H1 (cell line): ENCODE results near the gene CENPB. TPM values are rescaled to one million over a fixed set of nuclear protein-coding genes. Genes with fewer than 3 reads are reported as not detected.

Experiments
- CTCF ChIA-PET: fragments of 300-600 bp; sonication (Branson Sonifier 250); formaldehyde crosslinking; loops from one replicate; lab custom pipeline; 2021; ENCODE audit not compliant: partially characterized antibody; lab: Charles Lee
- POLR2A ChIA-PET: fragments of 300-600 bp; sonication (Branson Sonifier 250); formaldehyde crosslinking; loops from one replicate; lab custom pipeline; 2021; ENCODE audit warnings: inconsistent platforms; ENCODE audit not compliant: partially characterized antibody; lab: Charles Lee
- DNase-seq, 2 experiments: peaks; one replicate each; pipeline versions ENCODE4 v3.0.0 to v3.0.0-alpha.2; 2010 to 2022; ENCODE audit warnings: low spot score in 2 of 2, low read depth in 1 of 2, mixed read lengths in 1 of 2
- FAIRE-seq: peaks from 2 replicates; lab custom pipeline; 2011; peaks lifted over from hg19 to GRCh38; lab: Jason Lieb, UNC
- H2AFZ ChIP-seq: 2 replicates; pipeline ENCODE4 v1.8.1; 2012; ENCODE audit warnings: low read length, inconsistent platforms
- H2AK5ac ChIP-seq: 2 replicates; pipeline ENCODE4 v1.6.1; 2013; ENCODE audit warnings: low read depth, low read length
- H2BK120ac ChIP-seq: replicated peaks from 2 replicates; pipeline ENCODE3; 2013; ENCODE audit warnings: low read depth, low read length, inconsistent platforms
- H2BK12ac ChIP-seq: 2 replicates; pipeline ENCODE4 v1.6.1; 2013; ENCODE audit warnings: low read depth, low read length
- H2BK15ac ChIP-seq: 2 replicates; pipeline ENCODE4 v1.6.1; 2013; ENCODE audit warnings: low read length
- H2BK20ac ChIP-seq: 2 replicates; pipeline ENCODE4 v1.6.1; 2013; ENCODE audit warnings: low read length
- H2BK5ac ChIP-seq: 2 replicates; pipeline ENCODE4 v1.6.1; 2013; ENCODE audit warnings: low read depth, low read length
- H3K14ac ChIP-seq: 2 replicates; pipeline ENCODE4 v1.6.1; 2013; ENCODE audit warnings: inconsistent platforms; ENCODE audit not compliant: insufficient read length
- H3K18ac ChIP-seq: 2 replicates; pipeline ENCODE4 v1.6.1; 2013; ENCODE audit warnings: low read length; ENCODE audit errors: extremely low read depth
- H3K23ac ChIP-seq: 2 replicates; pipeline ENCODE4 v1.6.1; 2013; ENCODE audit warnings: inconsistent platforms; ENCODE audit not compliant: insufficient read length
- H3K23me2 ChIP-seq: 2 replicates; pipeline ENCODE4 v1.6.1; 2013; ENCODE audit warnings: low read depth, low read length
- H3K27ac ChIP-seq: 2 replicates; pipeline ENCODE4 v1.6.1; 2011; ENCODE audit warnings: low read depth, low read length, inconsistent platforms
- H3K27me3 ChIP-seq, 4 experiments: replicated peaks in 1 of 4; 1 replicate in 1 of 4; 2 replicates in 3 of 4; pipeline versions ENCODE4 v1.6.1 to v1.8.1; 2011 to 2013; ENCODE audit warnings: low read length in 3 of 4, mild to moderate bottlenecking in 3 of 4, inconsistent platforms in 2 of 4, mixed read lengths in 2 of 4, moderate library complexity in 1 of 4; ENCODE audit not compliant: control insufficient read depth in 3 of 4, insufficient read depth in 3 of 4; ENCODE audit errors: extremely low read depth in 1 of 4
- H3K36me3 ChIP-seq, 4 experiments: 2 replicates each; pipeline versions ENCODE4 v1.6.1 to v1.8.1; 2011 to 2013; ENCODE audit warnings: mild to moderate bottlenecking in 4 of 4, low read length in 3 of 4, moderate library complexity in 2 of 4, control low read depth in 1 of 4, inconsistent platforms in 1 of 4; ENCODE audit not compliant: insufficient read depth in 4 of 4, control insufficient read depth in 2 of 4
- H3K4ac ChIP-seq: replicated peaks from 2 replicates; pipeline ENCODE3; 2013; ENCODE audit warnings: low read length, low read depth, mixed read lengths, inconsistent platforms; ENCODE audit not compliant: insufficient read length
- H3K4me1 ChIP-seq, 4 experiments: replicated peaks in 1 of 4; 1 replicate in 1 of 4; 2 replicates in 3 of 4; pipeline versions ENCODE4 v1.6.1 to v1.8.1; 2011 to 2013; ENCODE audit warnings: low read length in 3 of 4, inconsistent platforms in 2 of 4, mixed read lengths in 1 of 4; ENCODE audit not compliant: insufficient read depth in 4 of 4, control insufficient read depth in 3 of 4
- H3K4me2 ChIP-seq, 2 experiments: 2 replicates each; pipeline versions ENCODE4 v1.6.1 to v1.8.1; 2011 to 2013; ENCODE audit warnings: low read depth in 2 of 2, low read length in 2 of 2, control low read depth in 1 of 2, inconsistent platforms in 1 of 2, mild to moderate bottlenecking in 1 of 2; ENCODE audit not compliant: insufficient read depth in 1 of 2
- H3K4me3 ChIP-seq, 4 experiments: fragments of 200-600, 300-600 bp in 1 of 4; sonication (generic), shearing (Covaris generic), sonication (Bioruptor Twin) in 1 of 4; 2 replicates each; pipeline versions ENCODE4 v1.5.1 to v1.8.1; 2011 to 2016; ENCODE audit warnings: low read length in 4 of 4, low read depth in 3 of 4, control low read depth in 2 of 4, inconsistent platforms in 2 of 4, mild to moderate bottlenecking in 2 of 4, mixed read lengths in 1 of 4, moderate library complexity in 1 of 4; ENCODE audit not compliant: insufficient read depth in 2 of 4; ENCODE audit errors: extremely low read depth in 1 of 4
- H3K56ac ChIP-seq: replicated peaks from 2 replicates; pipeline ENCODE3; 2013; ENCODE audit warnings: low read depth, mild to moderate bottlenecking, mixed read lengths, low read length, inconsistent platforms; ENCODE audit not compliant: insufficient read length
- H3K79me1 ChIP-seq: 2 replicates; pipeline ENCODE4 v1.6.1; 2013; ENCODE audit warnings: low read depth, low read length, control low read depth
- H3K79me2 ChIP-seq, 2 experiments: 2 replicates each; pipeline versions ENCODE4 v1.6.1 to v1.8.1; 2012 to 2013; ENCODE audit warnings: low read length in 2 of 2, mild to moderate bottlenecking in 2 of 2, inconsistent platforms in 1 of 2; ENCODE audit not compliant: insufficient read depth in 2 of 2, control insufficient read depth in 1 of 2
- H3K9ac ChIP-seq, 4 experiments: replicated peaks in 1 of 4; 1 replicate in 1 of 4; 2 replicates in 3 of 4; pipeline versions ENCODE4 v1.6.1 to v1.8.1; 2011 to 2013; ENCODE audit warnings: low read depth in 3 of 4, low read length in 3 of 4, control low read depth in 2 of 4, mild to moderate bottlenecking in 2 of 4, moderate library complexity in 2 of 4, inconsistent platforms in 1 of 4; ENCODE audit errors: extremely low read depth in 1 of 4
- H3K9me3 ChIP-seq, 2 experiments: 2 replicates each; pipeline versions ENCODE4 v1.6.1 to v1.8.1; 2012 to 2013; ENCODE audit warnings: mild to moderate bottlenecking in 2 of 2, moderate library complexity in 2 of 2, control low read depth in 1 of 2, inconsistent platforms in 1 of 2, low read depth in 1 of 2, low read length in 1 of 2, mixed read lengths in 1 of 2; ENCODE audit not compliant: insufficient read depth in 2 of 2
- H4K20me1 ChIP-seq, 2 experiments: replicated peaks in 1 of 2; 2 replicates each; pipeline versions ENCODE3 to v1.8.1; 2011 to 2013; ENCODE audit warnings: inconsistent platforms in 2 of 2, low read length in 2 of 2, mild to moderate bottlenecking in 1 of 2; ENCODE audit not compliant: insufficient read depth in 2 of 2, control insufficient read depth in 1 of 2
- H4K5ac ChIP-seq: 2 replicates; pipeline ENCODE4 v1.6.1; 2013; ENCODE audit warnings: low read length, low read depth, mixed read lengths, inconsistent platforms; ENCODE audit not compliant: insufficient read length
- H4K8ac ChIP-seq: 2 replicates; pipeline ENCODE4 v1.8.0; 2013; ENCODE audit warnings: mild to moderate bottlenecking, moderate library complexity, low read length, inconsistent platforms; ENCODE audit not compliant: insufficient read depth; ENCODE audit errors: extremely low read depth
- H4K91ac ChIP-seq: replicated peaks from 2 replicates; pipeline ENCODE3; 2013; ENCODE audit warnings: low read length, mixed read lengths, inconsistent platforms; ENCODE audit not compliant: insufficient read length
- ASH2L ChIP-seq: fragments of 200-600, 300-600 bp; sonication (generic); IDR thresholded peaks from one replicate; pipeline ENCODE4 v1.7.1; 2017; ENCODE audit warnings: low read length
- ATF3 ChIP-seq: IDR thresholded peaks from 2 replicates; pipeline ENCODE4 v1.6.1; 2011; ENCODE audit warnings: low read depth, mild to moderate bottlenecking, low read length; ENCODE audit not compliant: insufficient read depth
- BACH1 ChIP-seq: IDR thresholded peaks from 2 replicates; pipeline ENCODE4 v1.6.1; 2012; ENCODE audit warnings: low read length, improper control_type of control experiment
- CTBP2 ChIP-seq: IDR thresholded peaks from 2 replicates; pipeline ENCODE4 v1.7.0; 2011; ENCODE audit warnings: borderline replicate concordance, mild to moderate bottlenecking, moderate library complexity, mixed read lengths, low read length; ENCODE audit not compliant: insufficient read depth, insufficient read length
- HDAC2 ChIP-seq, 2 experiments: fragments of 300-600 bp in 1 of 2; sonication (generic) in 1 of 2; IDR thresholded peaks; 2 replicates each; pipeline ENCODE4 v1.6.1; 2011 to 2012; ENCODE audit warnings: low read depth in 2 of 2, low read length in 2 of 2, mild to moderate bottlenecking in 2 of 2, moderate library complexity in 2 of 2, borderline replicate concordance in 1 of 2, inconsistent platforms in 1 of 2
- MAFK ChIP-seq: IDR thresholded peaks from 2 replicates; pipeline ENCODE4 v1.6.1; 2012; ENCODE audit warnings: low read depth, mild to moderate bottlenecking, improper control_type of control experiment, low read length
- RAD21 ChIP-seq, 2 experiments: IDR thresholded peaks in 1 of 2; conservative IDR thresholded peaks in 1 of 2; 2 replicates each; pipeline ENCODE4 v1.6.1; 2011; ENCODE audit warnings: low read depth in 2 of 2, low read length in 2 of 2, improper control_type of control experiment in 1 of 2, inconsistent platforms in 1 of 2, mild to moderate bottlenecking in 1 of 2, moderate library complexity in 1 of 2
- TBP ChIP-seq: IDR thresholded peaks from 2 replicates; pipeline ENCODE4 v1.6.1; 2011; ENCODE audit warnings: low read depth, low read length, improper control_type of control experiment
- WGBS, 2 experiments: shearing (Covaris generic) in 1 of 2; methylation state at CpG; one replicate each; pipeline versions ENCODE4 v1.1.6 to v1.1.7; 2013 to 2015; ENCODE audit warnings: low lambda C conversion rate in 2 of 2, mixed read lengths in 2 of 2, inconsistent platforms in 1 of 2, low coverage in 1 of 2, missing lambda C conversion rate in 1 of 2; ENCODE audit not compliant: insufficient replicate concordance in 2 of 2, insufficient coverage in 1 of 2, insufficient read length in 1 of 2; ENCODE audit errors: extremely low coverage in 1 of 2, missing lambda C conversion rate in 1 of 2; 5-methylcytosine and 5-hydroxymethylcytosine counted together
- polyA plus RNA-seq, 7 experiments: library from polyadenylated mRNA; depleted of rRNA in 3 of 7; stranded (reverse) in 5 of 7; unstranded in 2 of 7; fragments of >200 nt in 5 of 7; fragments of 200-250 nt in 2 of 7; gene quantifications; 1 replicate in 5 of 7; 2 replicates in 1 of 7; 4 replicates in 1 of 7; pipeline versions ENCODE4 v1.2.1 to v1.2.3, GENCODE V29; 2011 to 2013; ENCODE audit warnings: missing spikeins in 2 of 7, mixed read lengths in 2 of 7
- total RNA-seq: library from RNA; stranded (reverse); fragmentation: NEBNext Ultra II Directional; extraction: Animal tissue kit (Norgen Biotek cat#: 25700); gene quantifications from 2 replicates; pipeline ENCODE4 v1.2.1, GENCODE V29; 2021

The CENPB gene
- total and polyA plus RNA-seq, 2 of the 8 experiments (the other 6 are each of a cell fraction or from before 2014, with no cell fraction given), result 17.7 to 51.6 TPM

GRCh38 chr20:3743251-3743650, 43.3 kb downstream of the CENPB start:
- H3K4me1 ChIP-seq, result peaks cover 0 to 22% (median 16%) of the 10 kb centered on the region in 4 experiments; a peak in 6 of 7 replicates
- no peak overlapping the region for H3K9ac ChIP-seq
- H3K14ac ChIP-seq, result no peak overlapping the region
- no peak overlapping the region for H3K4me2 ChIP-seq
- H3K4me3 ChIP-seq, result no peak overlapping the region
- H2BK15ac ChIP-seq, result no peak overlapping the region
- CTCF ChIA-PET, result interaction anchor here (0.7 to 18.6 kb wide), 6 partner anchors 11 to 67 kb away, joined by 3 to 308 read pairs (median 8); partner anchors contain the start of genes ADISSP, HSPA12B, SIGLEC1 and SPEF1
- no peak overlapping the region for H4K5ac ChIP-seq
- no peak overlapping the region for H2BK20ac ChIP-seq
- FAIRE-seq (no peak), DNase-seq (no peak)
- TF ChIP-seq RAD21 (IDR thresholded peaks at IDR 0.05 in 1 of 2, conservative IDR thresholded peaks at IDR 0.05 in 1 of 2; ENCODE audit: low read depth in 2 of 2, low read length in 2 of 2) (no peak), CTBP2 (no peak), MAFK (no peak), TBP (no peak), ATF3 (no peak), ASH2L (no peak), HDAC2 (IDR thresholded peaks at IDR 0.05; ENCODE audit: borderline replicate concordance in 1 of 2, low read depth in 2 of 2, low read length in 2 of 2) (no peak), BACH1 (no peak)
- H4K8ac ChIP-seq, result no peak overlapping the region
- no peak overlapping the region for H2BK5ac ChIP-seq
- no peak overlapping the region for H3K56ac ChIP-seq
- H3K23me2 ChIP-seq, result peaks cover 6% of the 10 kb centered on the region; the same call in 1 of the 2 replicates
- no peaks in the 10 kb centered on the region for H3K79me2 ChIP-seq
- H2AK5ac ChIP-seq, result no peak overlapping the region
- WGBS, 2 experiments, result 70% methylated on average over 2 of the region's 2 CpGs; no CpG with 5 or more reads in 1 of the 2 experiments
- no peak overlapping the region for H2BK12ac ChIP-seq
- no peak overlapping the region for H3K4ac ChIP-seq
- no peaks in the 10 kb centered on the region for H3K79me1 ChIP-seq
- no peak overlapping the region for H4K91ac ChIP-seq
- no peak overlapping the region for H3K23ac ChIP-seq
- H2AFZ ChIP-seq, result no peak overlapping the region
- no peaks in the 10 kb centered on the region for H4K20me1 ChIP-seq
- POLR2A ChIA-PET, result interaction anchor here (0.7 to 3.6 kb wide), 4 partner anchors 10 to 58 kb away, joined by 3 to 13 read pairs (median 4); partner anchors contain the start of gene HSPA12B
- H3K18ac ChIP-seq, result no peak overlapping the region
- H3K9me3 ChIP-seq, result no peaks in the 10 kb centered on the region
- no peaks in the 10 kb centered on the region for H3K36me3 ChIP-seq
- peaks cover 0 to 6% (median 5%) of the 10 kb centered on the region in 4 experiments; a peak in 3 of 7 replicates for H3K27me3 ChIP-seq
- no peak overlapping the region for H3K27ac ChIP-seq
- no peak overlapping the region for H2BK120ac ChIP-seq
